ENCODE data around the gene ZMYM3. TPM values are rescaled to one million over a fixed set of nuclear protein-coding genes. Genes with fewer than 3 reads are reported as not detected.

The ZMYM3 gene
- polyA plus RNA-seq, 4 donors: 3.5 to 33.6 (median 5.7) TPM

DNA sequence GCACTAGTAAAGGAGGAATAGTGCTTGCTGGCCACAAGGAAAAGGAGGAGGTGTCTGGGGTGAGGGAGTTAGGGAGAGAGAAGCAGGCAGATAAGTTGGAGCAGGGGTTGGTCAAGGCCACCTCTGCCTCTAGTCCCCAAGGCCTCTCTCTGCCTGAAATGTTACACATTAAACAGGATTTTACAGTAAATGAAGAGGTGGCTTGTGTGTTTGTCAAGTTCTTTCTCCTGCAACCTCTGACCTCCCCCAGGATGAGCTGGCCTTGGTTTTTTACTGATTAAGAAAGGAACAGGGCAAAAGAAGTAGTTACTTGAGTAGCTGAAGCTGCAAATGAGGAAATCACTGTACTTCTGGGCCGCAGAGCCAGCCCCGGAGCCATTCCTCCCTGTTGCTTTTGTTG, 28.9 kb downstream of the ZMYM3 start:
- FAIRE-seq (no peak), DNase-seq (peak in 1 of 2 donors; percentile 50)
- H3K27ac ChIP-seq (ENCODE audit: low read depth in 1 of 3, low read length in 2 of 3): peak overlapping the region in 1 of 3 donors; percentile 78
- H3K27me3 ChIP-seq (ENCODE audit: control insufficient read depth in 3 of 3, insufficient read depth in 3 of 3, low read length in 3 of 3): no peaks in the 10 kb centered on the region
- peaks cover 0 to 26% (median 0%) of the 10 kb centered on the region in 3 donors for H3K36me3 ChIP-seq (ENCODE audit: control insufficient read depth in 3 of 3, insufficient read depth in 2 of 3, low read depth in 1 of 3, low read length in 3 of 3)
- H3K9me3 ChIP-seq (ENCODE audit: control insufficient read depth in 2 of 2, insufficient read depth in 1 of 2, low read depth in 1 of 2, low read length in 1 of 2): no peaks in the 10 kb centered on the region
- H3K4me3 ChIP-seq (ENCODE audit: low read depth in 1 of 3, low read length in 3 of 3): no peak overlapping the region
- WGBS, 3 donors: 31 to 57% (median 57%) methylated on average over 2 of the region's 2 CpGs
- H3K4me1 ChIP-seq (ENCODE audit: control insufficient read depth in 3 of 3, insufficient read depth in 2 of 3, low read depth in 1 of 3, low read length in 2 of 3): peaks cover 0 to 37% (median 0%) of the 10 kb centered on the region in 3 donors

DNA sequence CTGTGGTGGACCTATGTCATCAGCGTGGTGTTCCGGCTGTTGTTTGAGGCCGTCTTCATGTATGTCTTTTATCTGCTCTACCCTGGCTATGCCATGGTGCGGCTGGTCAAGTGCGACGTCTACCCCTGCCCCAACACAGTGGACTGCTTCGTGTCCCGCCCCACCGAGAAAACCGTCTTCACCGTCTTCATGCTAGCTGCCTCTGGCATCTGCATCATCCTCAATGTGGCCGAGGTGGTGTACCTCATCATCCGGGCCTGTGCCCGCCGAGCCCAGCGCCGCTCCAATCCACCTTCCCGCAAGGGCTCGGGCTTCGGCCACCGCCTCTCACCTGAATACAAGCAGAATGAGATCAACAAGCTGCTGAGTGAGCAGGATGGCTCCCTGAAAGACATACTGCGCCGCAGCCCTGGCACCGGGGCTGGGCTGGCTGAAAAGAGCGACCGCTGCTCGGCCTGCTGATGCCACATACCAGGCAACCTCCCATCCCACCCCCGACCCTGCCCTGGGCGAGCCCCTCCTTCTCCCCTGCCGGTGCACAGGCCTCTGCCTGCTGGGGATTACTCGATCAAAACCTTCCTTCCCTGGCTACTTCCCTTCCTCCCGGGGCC, 29.7 kb downstream of the ZMYM3 start:
- Histone ChIP-seq H3K4me3 (ENCODE audit: low read depth in 1 of 3, low read length in 3 of 3) (no peak overlapping the region), H3K36me3 (ENCODE audit: control insufficient read depth in 3 of 3, insufficient read depth in 2 of 3, low read depth in 1 of 3, low read length in 3 of 3) (peaks cover 0 to 26% (median 0%) of the 10 kb centered on the region in 3 donors), H3K9me3 (ENCODE audit: control insufficient read depth in 2 of 2, insufficient read depth in 1 of 2, low read depth in 1 of 2, low read length in 1 of 2) (no peaks in the 10 kb centered on the region), H3K4me1 (ENCODE audit: control insufficient read depth in 3 of 3, insufficient read depth in 2 of 3, low read depth in 1 of 3, low read length in 2 of 3) (peaks cover 0 to 37% (median 0%) of the 10 kb centered on the region in 3 donors), H3K27ac (ENCODE audit: low read depth in 1 of 3, low read length in 2 of 3) (peak overlapping the region in 1 of 3 donors; percentile 78), H3K27me3 (ENCODE audit: control insufficient read depth in 3 of 3, insufficient read depth in 3 of 3, low read length in 3 of 3) (no peaks in the 10 kb centered on the region)
- DNase-seq: no peak
- 79 to 89% (median 86%) methylated on average over 10 to 32 of the region's 32 CpGs for WGBS, 3 donors
- FAIRE-seq: no peak

DNA sequence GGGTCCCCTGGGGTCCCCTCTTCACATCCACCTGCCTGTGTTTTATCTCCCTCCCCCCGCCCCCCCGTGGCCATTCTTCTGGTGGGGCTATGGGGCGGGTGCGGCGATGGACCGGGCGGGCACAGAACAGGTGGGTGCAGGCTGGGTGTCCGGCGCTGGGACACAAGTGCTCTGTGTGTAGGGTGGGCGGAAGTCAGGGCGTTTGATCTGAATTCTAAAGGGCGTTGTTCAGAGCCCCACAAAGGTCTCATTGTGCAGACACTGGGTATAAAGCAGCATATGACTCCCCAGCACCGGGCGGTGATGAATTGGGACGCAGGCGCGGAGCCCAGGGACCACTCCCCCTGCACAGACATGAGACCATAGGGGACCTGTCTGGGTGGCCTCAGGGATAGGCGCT, 31.0 kb downstream of the ZMYM3 start, which contains the start of gene GJB1:
Gene GJB1 (plus strand): TSS at position 296 of the 400 bp plus-strand sequence. CDS start 484 bp downstream, outside the sequence.
- peak in 1 of 2 donors; percentile 11 for DNase-seq
- Histone ChIP-seq H3K27ac (ENCODE audit: low read depth in 1 of 3, low read length in 2 of 3) (peak within 1 kb of the TSS in 1 of 3 donors; percentile 4), H3K27me3 (ENCODE audit: control insufficient read depth in 3 of 3, insufficient read depth in 3 of 3, low read length in 3 of 3) (no peaks in the 10 kb centered on the region), H3K4me1 (ENCODE audit: control insufficient read depth in 3 of 3, insufficient read depth in 2 of 3, low read depth in 1 of 3, low read length in 2 of 3) (peaks cover 0 to 37% (median 0%) of the 10 kb centered on the region in 3 donors), H3K4me3 (ENCODE audit: low read depth in 1 of 3, low read length in 3 of 3) (no peak within 1 kb of the TSS), H3K36me3 (ENCODE audit: control insufficient read depth in 3 of 3, insufficient read depth in 2 of 3, low read depth in 1 of 3, low read length in 3 of 3) (peaks cover 0 to 26% (median 0%) of the 10 kb centered on the region in 3 donors), H3K9me3 (ENCODE audit: control insufficient read depth in 2 of 2, insufficient read depth in 1 of 2, low read depth in 1 of 2, low read length in 1 of 2) (no peaks in the 10 kb centered on the region)
- WGBS, 3 donors: 63 to 80% (median 75%) methylated on average over 17 to 18 of the region's 18 CpGs
- no peak for FAIRE-seq

DNA sequence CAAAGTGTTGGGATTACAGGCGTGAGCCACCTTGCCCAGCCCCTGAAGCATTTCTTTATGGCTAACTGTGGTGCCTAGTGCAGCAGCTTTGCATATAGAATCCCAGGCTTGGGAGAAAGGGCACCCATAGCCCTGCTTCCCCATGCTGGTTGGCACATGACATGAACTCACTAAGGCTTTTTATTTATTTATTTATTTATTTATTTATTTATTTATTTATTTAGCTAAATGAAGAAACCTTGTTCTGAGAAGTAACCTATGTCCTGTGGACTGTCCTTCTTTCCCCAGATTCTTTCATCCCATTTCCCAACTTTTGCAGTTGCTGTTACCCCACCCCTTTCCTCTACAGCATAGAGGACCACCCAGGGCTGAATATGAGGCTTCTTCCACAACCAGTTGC, 32.8 kb downstream of the ZMYM3 start:
- H3K4me3 ChIP-seq (ENCODE audit: low read depth in 1 of 3, low read length in 3 of 3): no peak overlapping the region
- peaks cover 0 to 26% (median 0%) of the 10 kb centered on the region in 3 donors for H3K36me3 ChIP-seq (ENCODE audit: control insufficient read depth in 3 of 3, insufficient read depth in 2 of 3, low read depth in 1 of 3, low read length in 3 of 3)
- no peak for DNase-seq
- peaks cover 0 to 26% (median 0%) of the 10 kb centered on the region in 3 donors for H3K4me1 ChIP-seq (ENCODE audit: control insufficient read depth in 3 of 3, insufficient read depth in 2 of 3, low read depth in 1 of 3, low read length in 2 of 3)
- no peak overlapping the region for H3K27ac ChIP-seq (ENCODE audit: low read depth in 1 of 3, low read length in 2 of 3)
- H3K9me3 ChIP-seq (ENCODE audit: control insufficient read depth in 2 of 2, insufficient read depth in 1 of 2, low read depth in 1 of 2, low read length in 1 of 2): no peaks in the 10 kb centered on the region
- no peaks in the 10 kb centered on the region for H3K27me3 ChIP-seq (ENCODE audit: control insufficient read depth in 3 of 3, insufficient read depth in 3 of 3, low read length in 3 of 3)
- 58 to 88% (median 83%) methylated on average over 1 of the region's 1 CpG for WGBS, 3 donors
- no peak for FAIRE-seq

DNA sequence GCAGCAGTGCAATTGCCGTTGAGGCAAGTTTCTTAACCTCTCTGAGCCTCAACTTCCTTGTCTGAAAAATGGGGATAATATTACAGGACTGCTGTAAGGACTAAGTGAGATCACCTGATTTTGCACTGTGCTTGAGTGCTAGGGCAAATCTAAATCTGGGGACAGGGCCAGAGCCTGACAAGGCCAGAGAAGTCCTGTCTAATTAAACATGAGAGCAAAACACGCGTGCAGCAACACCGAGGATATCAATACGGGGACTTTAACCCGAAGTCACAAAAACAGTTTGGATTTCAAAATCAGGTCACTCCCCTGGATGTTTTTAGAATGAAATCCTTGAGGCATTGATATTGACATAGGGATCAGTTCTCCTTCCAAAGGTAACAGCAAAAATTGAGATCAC, 36.6 kb downstream of the ZMYM3 start:
- no peaks in the 10 kb centered on the region for H3K27me3 ChIP-seq (ENCODE audit: control insufficient read depth in 3 of 3, insufficient read depth in 3 of 3, low read length in 3 of 3)
- peaks cover 0 to 11% (median 0%) of the 10 kb centered on the region in 3 donors for H3K4me1 ChIP-seq (ENCODE audit: control insufficient read depth in 3 of 3, insufficient read depth in 2 of 3, low read depth in 1 of 3, low read length in 2 of 3)
- peak overlapping the region in 1 of 3 donors; percentile 84 for H3K27ac ChIP-seq (ENCODE audit: low read depth in 1 of 3, low read length in 2 of 3)
- WGBS, 3 donors: 22 to 60% (median 60%) methylated on average over 6 of the region's 6 CpGs
- H3K9me3 ChIP-seq (ENCODE audit: control insufficient read depth in 2 of 2, insufficient read depth in 1 of 2, low read depth in 1 of 2, low read length in 1 of 2): no peaks in the 10 kb centered on the region
- peaks cover 0 to 5% (median 0%) of the 10 kb centered on the region in 3 donors for H3K36me3 ChIP-seq (ENCODE audit: control insufficient read depth in 3 of 3, insufficient read depth in 2 of 3, low read depth in 1 of 3, low read length in 3 of 3)
- peak overlapping the region in 2 of 3 donors; percentile 57 to 78 for H3K4me3 ChIP-seq (ENCODE audit: low read depth in 1 of 3, low read length in 3 of 3)
- FAIRE-seq (no peak), DNase-seq (peak in 1 of 2 donors; percentile 22)

DNA sequence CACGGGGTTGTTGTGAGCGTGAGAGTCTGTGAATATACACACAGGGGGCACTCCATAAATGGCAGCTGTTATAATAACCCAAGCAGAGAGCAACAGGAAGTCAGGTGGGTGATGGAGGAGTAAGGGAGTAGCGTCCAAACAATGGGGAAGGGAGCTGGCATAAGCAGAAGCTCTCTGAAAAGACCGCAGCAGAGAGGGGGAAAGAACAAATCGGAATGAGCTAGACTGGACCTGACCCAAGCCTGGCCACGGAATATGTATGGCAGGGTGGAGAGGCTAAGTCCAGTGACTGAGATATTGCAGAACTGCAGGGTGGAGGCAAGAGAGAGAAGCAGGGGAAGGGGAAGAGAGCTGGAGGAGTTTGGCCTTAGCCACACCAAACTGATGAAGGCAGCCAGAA, 37.5 kb downstream of the ZMYM3 start:
- H3K27ac ChIP-seq (ENCODE audit: low read depth in 1 of 3, low read length in 2 of 3): peak overlapping the region; percentile 2 to 84 (median 9)
- FAIRE-seq: no peak
- peak; percentile 35 to 56 for DNase-seq
- H3K27me3 ChIP-seq (ENCODE audit: control insufficient read depth in 3 of 3, insufficient read depth in 3 of 3, low read length in 3 of 3): no peaks in the 10 kb centered on the region
- 13 to 47% (median 23%) methylated on average over 6 of the region's 6 CpGs for WGBS, 3 donors
- peak overlapping the region in 2 of 3 donors; percentile 57 to 78 for H3K4me3 ChIP-seq (ENCODE audit: low read depth in 1 of 3, low read length in 3 of 3)
- no peaks in the 10 kb centered on the region for H3K9me3 ChIP-seq (ENCODE audit: control insufficient read depth in 2 of 2, insufficient read depth in 1 of 2, low read depth in 1 of 2, low read length in 1 of 2)
- peaks cover 0 to 2% (median 0%) of the 10 kb centered on the region in 3 donors for H3K36me3 ChIP-seq (ENCODE audit: control insufficient read depth in 3 of 3, insufficient read depth in 2 of 3, low read depth in 1 of 3, low read length in 3 of 3)
- peaks cover 0 to 11% (median 0%) of the 10 kb centered on the region in 3 donors for H3K4me1 ChIP-seq (ENCODE audit: control insufficient read depth in 3 of 3, insufficient read depth in 2 of 3, low read depth in 1 of 3, low read length in 2 of 3)

DNA sequence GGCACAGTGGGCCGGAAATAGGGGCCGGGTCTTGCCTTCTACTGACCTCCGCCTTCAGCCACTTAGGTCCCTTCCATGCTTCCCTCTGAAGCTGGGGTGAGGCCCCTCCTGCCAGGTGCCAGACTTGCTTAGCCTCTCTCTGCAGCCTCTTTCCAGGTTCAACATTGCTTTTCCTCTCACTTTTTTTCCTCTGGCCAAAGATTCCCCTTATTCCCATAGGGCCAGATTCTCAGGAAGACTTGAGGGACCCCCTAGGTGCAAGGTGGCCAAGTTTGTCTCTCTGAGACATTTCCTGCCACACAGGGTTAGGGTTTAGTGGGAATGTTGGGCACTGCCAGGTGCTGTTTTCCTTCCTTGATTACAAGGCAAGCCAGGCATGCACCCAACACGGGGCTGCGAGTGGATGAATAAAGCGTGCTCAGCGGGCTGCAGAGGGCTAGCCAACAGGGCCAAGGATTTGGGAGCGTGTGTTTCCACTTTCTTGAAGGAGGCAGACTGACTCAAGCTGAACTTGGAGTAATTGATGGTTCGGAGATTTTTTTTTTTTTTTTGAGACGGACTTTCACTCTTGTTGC, 38.5 kb downstream of the ZMYM3 start:
- Histone ChIP-seq H3K9me3 (ENCODE audit: control insufficient read depth in 2 of 2, insufficient read depth in 1 of 2, low read depth in 1 of 2, low read length in 1 of 2) (no peaks in the 10 kb centered on the region), H3K36me3 (ENCODE audit: control insufficient read depth in 3 of 3, insufficient read depth in 2 of 3, low read depth in 1 of 3, low read length in 3 of 3) (no peaks in the 10 kb centered on the region), H3K4me1 (ENCODE audit: control insufficient read depth in 3 of 3, insufficient read depth in 2 of 3, low read depth in 1 of 3, low read length in 2 of 3) (peaks cover 0 to 11% (median 0%) of the 10 kb centered on the region in 3 donors), H3K27me3 (ENCODE audit: control insufficient read depth in 3 of 3, insufficient read depth in 3 of 3, low read length in 3 of 3) (no peaks in the 10 kb centered on the region), H3K27ac (ENCODE audit: low read depth in 1 of 3, low read length in 2 of 3) (peak overlapping the region; percentile 66 to 88 (median 84)), H3K4me3 (ENCODE audit: low read depth in 1 of 3, low read length in 3 of 3) (peak overlapping the region; percentile 1 to 78 (median 57))
- FAIRE-seq (no peak), DNase-seq (peak; percentile 26 to 41)
- 18 to 63% (median 51%) methylated on average over 7 to 10 of the region's 10 CpGs for whole genome bisulfite sequencing, 3 donors

DNA sequence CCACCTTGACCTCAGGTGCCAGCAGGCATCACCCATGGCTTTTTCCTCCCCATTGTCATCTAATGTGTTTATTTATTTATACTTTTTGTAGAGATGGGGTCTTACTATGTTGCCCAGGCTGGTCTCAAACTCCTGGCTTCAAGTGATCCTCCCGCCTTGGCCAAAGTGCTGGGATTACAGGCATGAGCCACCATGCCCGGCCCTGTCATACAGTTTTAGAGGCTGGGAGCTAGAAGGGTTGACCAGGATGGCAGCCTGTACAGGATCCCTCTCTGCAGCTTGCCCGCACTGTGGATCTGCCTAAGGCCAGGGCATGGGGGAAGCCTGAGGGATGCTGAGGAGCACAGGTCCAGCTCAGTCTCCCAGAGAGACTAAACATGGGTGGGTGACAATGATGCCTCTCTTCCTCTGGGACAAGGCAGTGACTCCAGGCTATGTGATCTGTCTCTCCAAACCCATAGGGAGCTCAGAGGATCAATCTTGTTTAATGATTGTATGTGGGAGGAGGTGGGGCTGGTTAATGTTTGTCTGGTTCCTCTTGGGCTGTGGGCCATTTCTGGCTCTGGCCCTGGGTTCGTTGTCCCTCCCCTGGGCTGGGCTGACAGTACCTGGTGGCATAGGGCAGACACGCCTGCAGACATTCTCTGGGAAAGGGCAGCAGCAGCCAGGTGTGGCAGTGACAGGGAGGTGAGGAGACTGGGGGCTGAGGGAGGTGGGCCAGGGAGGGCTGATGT, 39.2 kb downstream of the ZMYM3 start:
- H3K4me1 ChIP-seq (ENCODE audit: control insufficient read depth in 3 of 3, insufficient read depth in 2 of 3, low read depth in 1 of 3, low read length in 2 of 3): peaks cover 0 to 11% (median 0%) of the 10 kb centered on the region in 3 donors
- no peaks in the 10 kb centered on the region for H3K27me3 ChIP-seq (ENCODE audit: control insufficient read depth in 3 of 3, insufficient read depth in 3 of 3, low read length in 3 of 3)
- H3K36me3 ChIP-seq (ENCODE audit: control insufficient read depth in 3 of 3, insufficient read depth in 2 of 3, low read depth in 1 of 3, low read length in 3 of 3): no peaks in the 10 kb centered on the region
- DNase-seq (peak; percentile 84 to 91), FAIRE-seq (no peak)
- H3K27ac ChIP-seq (ENCODE audit: low read depth in 1 of 3, low read length in 2 of 3): peak overlapping the region; percentile 66 to 88 (median 84)
- 24 to 64% (median 46%) methylated on average over 4 to 5 of the region's 5 CpGs for WGBS, 3 donors
- H3K4me3 ChIP-seq (ENCODE audit: low read depth in 1 of 3, low read length in 3 of 3): peak overlapping the region; percentile 1 to 78 (median 57)
- no peaks in the 10 kb centered on the region for H3K9me3 ChIP-seq (ENCODE audit: control insufficient read depth in 2 of 2, insufficient read depth in 1 of 2, low read depth in 1 of 2, low read length in 1 of 2)
